ENCODE results near the gene PIP5K1B.

Gene PIP5K1B

GRCh38 chr9:68817079-68817875 lies 112.2 kb downstream of the PIP5K1B start:
- no peak for DNase-seq (ENCODE audit: low read depth)

GRCh38 chr9:68819065-68819464 lies 114.0 kb downstream of the PIP5K1B start:
- no peak for DNase-seq (ENCODE audit: low read depth)

GRCh38 chr9:68821911-68822310 lies 116.9 kb downstream of the PIP5K1B start:
- DNase-seq (ENCODE audit: low read depth) = no peak

GRCh38 chr9:68822596-68823165 lies 117.6 kb downstream of the PIP5K1B start:
- no peak for DNase-seq (ENCODE audit: low read depth)

- no peak for DNase-seq (ENCODE audit: low read depth)
Observed at GRCh38 chr9:68825762-68826472, 120.9 kb downstream of the PIP5K1B start.

- DNase-seq (ENCODE audit: low read depth) = no peak
Observed at GRCh38 chr9:68827837-68828744, 123.1 kb downstream of the PIP5K1B start.

GRCh38 chr9:68832101-68832500 lies 127.1 kb downstream of the PIP5K1B start:
- no peak for DNase-seq (ENCODE audit: low read depth)

GRCh38 chr9:68832861-68833518 lies 128.0 kb downstream of the PIP5K1B start:
- DNase-seq (ENCODE audit: low read depth) = no peak

- no peak for DNase-seq (ENCODE audit: low read depth)
Observed at GRCh38 chr9:68834931-68835520, 130.0 kb downstream of the PIP5K1B start.

- DNase-seq (ENCODE audit: low read depth) = no peak
Observed at GRCh38 chr9:68836788-68837187, 131.7 kb downstream of the PIP5K1B start.

GRCh38 chr9:68838245-68838644 lies 133.2 kb downstream of the PIP5K1B start:
- DNase-seq (ENCODE audit: low read depth) = no peak

- DNase-seq (ENCODE audit: low read depth) = no peak
Observed at GRCh38 chr9:68841276-68842052, 136.4 kb downstream of the PIP5K1B start.

- no peak for DNase-seq (ENCODE audit: low read depth)
Observed at GRCh38 chr9:68842568-68842967, 137.5 kb downstream of the PIP5K1B start.

- no peak for DNase-seq (ENCODE audit: low read depth)
Observed at GRCh38 chr9:68843239-68843638, 138.2 kb downstream of the PIP5K1B start.

- DNase-seq (ENCODE audit: low read depth) = no peak
Observed at GRCh38 chr9:68844157-68844556, 139.1 kb downstream of the PIP5K1B start.

GRCh38 chr9:68844631-68845612 lies 139.9 kb downstream of the PIP5K1B start:
- peak; percentile 6 for DNase-seq (ENCODE audit: low read depth)

- DNase-seq (ENCODE audit: low read depth) = no peak
Observed at GRCh38 chr9:68847765-68848164, 142.7 kb downstream of the PIP5K1B start.

- no peak for DNase-seq (ENCODE audit: low read depth)
Observed at GRCh38 chr9:68851657-68852056, 146.6 kb downstream of the PIP5K1B start.

GRCh38 chr9:68852941-68853340 lies 147.9 kb downstream of the PIP5K1B start:
- no peak for DNase-seq (ENCODE audit: low read depth)
